ENCODE data around the gene FGF4.

Gene FGF4

GRCh38 chr11:69815973-69816372 is 40.8 kb upstream of the FGF4 start:
- no peaks in the 10 kb centered on the region for H3K36me3 ChIP-seq
- TF ChIP-seq CTCF (IDR thresholded peaks at IDR 0.05; ENCODE audit: low read depth, low read length): no peak
- H3K4me3 ChIP-seq (ENCODE audit: low read depth, low read length): no peak overlapping the region
- no peak for DNase-seq
- H3K27me3 ChIP-seq (ENCODE audit: insufficient read depth, low read depth, severe bottlenecking): peaks cover 81% of the 10 kb centered on the region
- H3K9me3 ChIP-seq (ENCODE audit: severe bottlenecking): no peaks in the 10 kb centered on the region
- H3K27ac ChIP-seq: no peak overlapping the region

GRCh38 chr11:69814902-69815301 is 39.8 kb upstream of the FGF4 start:
- no peak for TF ChIP-seq CTCF (IDR thresholded peaks at IDR 0.05; ENCODE audit: low read depth, low read length)
- Histone ChIP-seq H3K4me3 (ENCODE audit: low read depth, low read length) (no peak overlapping the region), H3K27ac (no peak overlapping the region), H3K27me3 (ENCODE audit: insufficient read depth, low read depth, severe bottlenecking) (peaks cover 70% of the 10 kb centered on the region), H3K36me3 (no peaks in the 10 kb centered on the region), H3K9me3 (ENCODE audit: severe bottlenecking) (no peaks in the 10 kb centered on the region)
- no peak for DNase-seq

GRCh38 chr11:69814411-69814810 is 39.3 kb upstream of the FGF4 start:
- no peak for TF ChIP-seq CTCF (IDR thresholded peaks at IDR 0.05; ENCODE audit: low read depth, low read length)
- Histone ChIP-seq H3K9me3 (ENCODE audit: severe bottlenecking) (no peaks in the 10 kb centered on the region), H3K4me3 (ENCODE audit: low read depth, low read length) (no peak overlapping the region), H3K27ac (no peak overlapping the region), H3K27me3 (ENCODE audit: insufficient read depth, low read depth, severe bottlenecking) (peaks cover 65% of the 10 kb centered on the region), H3K36me3 (no peaks in the 10 kb centered on the region)
- no peak for DNase-seq

GRCh38 chr11:69813839-69814238 is 38.7 kb upstream of the FGF4 start:
- H3K9me3 ChIP-seq (ENCODE audit: severe bottlenecking): no peaks in the 10 kb centered on the region
- H3K4me3 ChIP-seq (ENCODE audit: low read depth, low read length): no peak overlapping the region
- DNase-seq: no peak
- H3K27ac ChIP-seq: no peak overlapping the region
- peaks cover 62% of the 10 kb centered on the region for H3K27me3 ChIP-seq (ENCODE audit: insufficient read depth, low read depth, severe bottlenecking)
- H3K36me3 ChIP-seq: no peaks in the 10 kb centered on the region
- no peak for TF ChIP-seq CTCF (IDR thresholded peaks at IDR 0.05; ENCODE audit: low read depth, low read length)

GRCh38 chr11:69812946-69813345 is 37.8 kb upstream of the FGF4 start:
- Histone ChIP-seq H3K36me3 (no peaks in the 10 kb centered on the region), H3K9me3 (ENCODE audit: severe bottlenecking) (no peaks in the 10 kb centered on the region), H3K27me3 (ENCODE audit: insufficient read depth, low read depth, severe bottlenecking) (peaks cover 53% of the 10 kb centered on the region), H3K4me3 (ENCODE audit: low read depth, low read length) (no peak overlapping the region), H3K27ac (no peak overlapping the region)
- DNase-seq: no peak
- TF ChIP-seq CTCF (IDR thresholded peaks at IDR 0.05; ENCODE audit: low read depth, low read length): no peak

- Histone ChIP-seq H3K36me3 (no peaks in the 10 kb centered on the region), H3K27me3 (ENCODE audit: insufficient read depth, low read depth, severe bottlenecking) (peaks cover 46% of the 10 kb centered on the region), H3K27ac (no peak overlapping the region), H3K9me3 (ENCODE audit: severe bottlenecking) (no peaks in the 10 kb centered on the region), H3K4me3 (ENCODE audit: low read depth, low read length) (no peak overlapping the region)
- TF ChIP-seq CTCF (IDR thresholded peaks at IDR 0.05; ENCODE audit: low read depth, low read length): no peak
- no peak for DNase-seq
These were observed 37.1 kb upstream of the FGF4 start for GRCh38 chr11:69812256-69812655.

Measured in WERI-Rb-1 (cell line).